HG02763 (cell line): ENCODE measurements around the gene RAD51B.

ENCODE experiments used
- ATAC-seq: cut with Tn5 transposase; IDR thresholded peaks from one replicate; pipeline ENCODE4 v1.9.1; 2021; ENCODE audit warnings: mild to moderate bottlenecking, moderate library complexity; ENCODE audit not compliant: unreplicated experiment

RAD51B gene

DNA sequence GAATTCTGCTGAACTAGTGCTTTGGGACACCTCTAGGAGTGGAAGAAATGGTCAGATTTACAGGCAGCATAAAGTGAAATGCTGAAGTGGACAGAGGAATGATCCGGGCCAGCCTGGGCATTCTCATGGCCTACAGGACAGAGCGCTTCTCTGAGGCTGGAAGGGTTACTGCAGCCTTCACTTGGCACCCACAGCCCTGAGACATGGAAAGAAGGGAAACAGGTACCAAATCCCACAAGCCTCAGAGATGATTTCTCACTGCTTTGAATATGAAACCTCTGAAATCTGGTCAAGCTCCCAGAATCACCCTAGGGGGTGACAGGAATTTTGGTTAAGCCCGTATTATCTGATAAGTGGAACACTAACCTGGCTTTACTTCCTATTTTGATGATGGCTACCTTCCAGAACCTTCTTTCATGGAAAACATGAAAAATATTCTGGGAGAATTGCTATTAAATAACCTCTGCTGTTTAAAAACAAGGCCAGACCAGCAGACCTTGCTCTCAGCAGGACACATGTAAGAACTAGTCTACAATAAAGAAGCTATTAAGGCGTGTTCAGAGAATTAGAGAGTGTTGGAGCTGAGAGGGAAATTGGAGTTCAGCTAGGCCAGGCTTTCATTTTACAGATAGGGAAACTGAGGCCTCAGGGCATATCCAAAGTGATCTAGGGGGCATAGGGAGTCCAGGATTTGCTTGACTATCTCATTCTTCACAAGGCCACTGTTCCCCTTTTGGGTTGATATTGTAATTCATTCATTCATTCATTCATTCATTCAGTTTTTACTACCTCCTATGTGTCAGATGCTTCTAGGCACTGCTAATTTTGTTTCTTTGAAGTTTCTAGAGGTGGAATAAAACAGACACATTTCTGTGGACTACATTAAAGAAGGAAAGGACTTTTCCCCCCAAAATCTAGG lies 691.8 kb downstream of the RAD51B start:
- no peak for ATAC-seq

DNA sequence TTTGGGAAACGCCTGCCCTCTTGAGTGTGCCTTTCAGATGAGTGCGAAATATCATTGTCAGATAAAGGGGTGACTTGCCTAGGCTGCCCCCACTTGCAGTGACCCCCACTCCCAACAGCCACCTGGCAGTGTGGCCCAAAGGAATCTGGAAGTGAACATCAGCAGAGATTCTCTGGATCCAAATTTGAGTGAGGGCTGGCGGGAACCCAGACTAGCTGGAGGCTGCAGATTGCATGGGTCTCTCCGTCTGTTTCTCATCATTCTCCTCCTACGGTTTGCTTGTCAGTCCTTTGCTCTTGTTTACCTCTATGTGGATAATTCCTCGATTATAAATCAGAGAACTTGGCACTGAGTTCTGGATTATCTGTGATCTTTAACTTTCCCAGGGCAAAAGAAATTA lies 692.5 kb downstream of the RAD51B start:
- ATAC-seq, result no peak

DNA sequence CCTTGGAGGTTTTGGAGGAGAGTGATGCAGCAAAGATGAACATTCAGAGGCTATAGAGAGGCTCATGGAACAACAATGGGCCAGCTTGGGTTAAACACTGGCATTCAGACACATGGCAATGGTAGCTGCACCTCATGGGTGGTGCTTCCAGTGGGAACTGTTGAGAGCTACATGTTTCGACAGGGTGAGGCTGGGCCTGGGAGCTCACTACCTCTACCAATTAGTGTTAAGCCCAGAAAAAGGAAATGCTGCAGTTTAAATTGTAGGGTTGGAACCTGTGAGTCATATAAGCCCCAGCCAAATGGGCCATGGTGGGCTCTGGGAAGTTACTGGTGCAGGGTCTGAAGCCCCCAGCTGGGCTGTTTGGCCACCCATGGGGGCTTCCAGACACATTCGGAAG lies 693.6 kb downstream of the RAD51B start:
- no peak for ATAC-seq

DNA sequence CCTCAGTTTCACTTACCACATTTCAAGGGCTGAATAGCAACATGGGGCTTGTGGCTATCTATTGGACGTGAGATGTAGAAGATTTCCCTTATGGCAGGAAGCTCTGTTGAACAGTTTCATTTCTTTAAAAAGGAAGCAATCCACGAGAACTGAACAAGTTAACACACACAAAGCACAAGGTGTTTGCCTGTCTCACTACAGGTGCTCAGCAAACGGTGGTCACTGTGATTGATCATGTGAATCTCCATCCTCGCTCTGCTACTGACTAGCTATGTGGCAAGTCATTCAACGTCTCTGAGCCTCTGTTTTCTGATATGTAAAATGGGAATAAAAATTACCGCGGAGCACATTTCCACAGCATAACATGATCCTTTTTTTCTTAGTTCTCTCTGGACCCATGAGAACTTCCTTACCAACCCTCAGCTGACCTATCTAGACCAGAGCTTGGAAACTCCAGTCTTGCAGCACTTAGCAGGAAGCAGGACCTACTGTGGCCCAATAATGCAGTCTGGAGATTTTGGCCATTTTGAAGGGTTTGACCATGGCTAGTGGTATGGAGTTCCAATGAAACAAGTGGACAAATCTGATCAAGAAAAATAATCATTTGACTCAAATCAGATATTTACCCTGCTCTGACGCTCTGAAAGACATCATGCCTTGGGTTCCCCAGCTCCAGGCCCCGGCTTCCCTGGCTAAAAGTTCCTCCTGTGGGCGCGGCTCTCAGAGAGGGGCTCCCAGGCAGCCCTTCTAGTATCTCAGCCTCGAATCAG lies 694.4 kb downstream of the RAD51B start:
- no peak for ATAC-seq

DNA sequence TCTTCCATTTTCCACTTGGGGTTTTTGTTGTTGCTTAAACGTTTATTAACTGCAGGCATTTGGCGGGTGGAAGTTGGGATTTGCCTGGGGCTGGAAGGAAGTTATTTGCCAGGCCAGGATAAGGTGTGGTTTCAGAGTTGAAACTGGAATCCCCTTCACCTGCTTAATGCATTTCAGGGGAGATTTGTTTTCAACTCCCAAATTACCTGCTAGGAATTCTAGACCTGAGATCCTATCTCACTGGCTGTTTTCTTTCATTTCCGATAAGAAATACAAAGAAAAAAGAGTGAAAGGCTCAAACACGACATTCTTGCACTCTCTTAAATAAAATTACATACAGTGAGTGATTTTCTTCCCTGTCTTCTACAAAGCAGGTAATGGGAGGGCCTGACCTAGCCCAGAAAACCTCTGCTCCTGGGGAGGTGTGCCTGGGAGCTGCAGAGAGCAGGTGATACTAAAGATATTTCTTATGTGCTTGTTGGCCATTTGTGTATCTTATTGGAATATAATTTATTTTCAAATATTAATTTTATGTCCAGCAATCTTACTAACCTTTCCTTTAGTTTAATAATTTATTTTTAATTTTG lies 695.1 kb downstream of the RAD51B start:
- no peak for ATAC-seq

DNA sequence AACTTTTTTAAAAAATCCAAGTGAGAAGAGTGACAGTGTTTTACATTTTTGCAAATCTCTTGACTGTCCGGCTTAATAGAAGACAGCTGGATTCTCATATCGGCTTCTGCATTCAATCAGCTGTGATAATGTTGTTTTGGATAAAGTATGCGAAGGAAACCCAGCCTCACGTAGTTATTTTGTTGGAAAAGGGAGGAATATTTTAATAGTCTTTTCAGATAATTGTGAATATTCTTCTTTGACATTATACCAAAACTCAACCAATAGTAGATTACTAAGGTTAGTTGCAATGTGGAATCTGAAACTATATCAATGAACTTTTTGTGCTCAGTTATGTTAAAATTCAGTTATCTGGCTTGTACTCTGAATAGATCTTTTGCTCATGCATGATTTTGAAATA lies 696.8 kb downstream of the RAD51B start:
- no peak for ATAC-seq

DNA sequence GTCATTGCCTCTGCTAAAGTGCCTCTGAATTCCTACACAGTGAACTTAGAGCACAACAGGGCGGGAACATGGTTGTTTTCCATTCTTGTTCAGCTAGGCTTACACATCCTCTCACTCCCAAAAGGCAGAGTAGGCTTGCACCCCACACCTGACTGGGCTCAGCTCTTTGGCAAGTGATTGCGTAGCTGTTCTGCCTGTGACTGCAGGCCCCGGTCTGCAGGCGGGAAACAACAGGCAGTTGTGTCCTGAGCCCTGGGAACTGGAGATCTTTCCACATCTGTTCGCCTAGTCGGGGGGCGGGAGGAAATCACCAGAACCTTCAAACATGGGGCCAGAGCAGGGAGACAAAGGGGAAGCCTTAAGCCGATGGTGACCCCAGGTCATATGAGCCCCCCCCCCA lies 698.6 kb downstream of the RAD51B start:
- ATAC-seq, result no peak

DNA sequence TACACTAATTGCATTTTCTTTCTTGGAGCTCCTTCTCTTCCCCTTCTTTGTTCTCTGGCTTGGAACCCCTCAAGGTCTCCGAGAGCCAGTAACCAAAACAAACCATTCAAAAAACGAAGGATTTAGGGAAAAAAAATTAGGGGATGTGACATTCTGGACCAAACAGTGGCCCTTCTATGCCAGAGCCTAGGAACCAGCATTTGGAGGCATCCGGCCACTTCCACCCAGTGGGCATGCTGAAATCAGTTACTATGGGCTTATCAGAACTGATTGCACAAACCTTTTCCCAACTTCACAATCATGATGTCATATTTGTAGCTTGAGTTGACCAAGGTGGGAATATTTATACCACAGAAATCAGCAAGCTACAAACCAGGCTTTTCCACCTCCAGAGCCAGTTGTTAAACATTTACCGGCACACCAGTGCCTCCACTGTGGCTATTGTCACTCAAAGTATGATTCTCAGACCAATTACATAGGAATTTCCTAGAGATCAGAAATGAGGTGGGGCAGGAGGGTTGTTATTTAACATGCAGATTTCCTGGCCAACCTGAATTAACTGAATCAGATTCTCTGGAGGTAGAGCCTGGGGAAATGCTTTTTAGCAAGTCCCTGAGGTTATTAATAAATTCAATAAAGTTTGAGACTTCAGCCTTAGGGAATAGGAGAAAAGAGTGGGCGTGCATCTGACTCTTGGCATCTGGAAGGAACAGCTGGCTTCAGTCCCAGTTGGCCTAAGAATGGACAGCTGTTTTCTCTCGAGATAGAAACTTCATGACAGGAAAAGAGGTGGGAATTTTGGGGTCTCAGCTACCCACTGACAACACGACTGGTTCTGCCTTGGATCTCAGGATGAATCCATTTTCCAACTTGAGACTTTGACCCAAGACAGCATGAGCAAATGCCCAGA lies 699.4 kb downstream of the RAD51B start:
- ATAC-seq, result no peak

DNA sequence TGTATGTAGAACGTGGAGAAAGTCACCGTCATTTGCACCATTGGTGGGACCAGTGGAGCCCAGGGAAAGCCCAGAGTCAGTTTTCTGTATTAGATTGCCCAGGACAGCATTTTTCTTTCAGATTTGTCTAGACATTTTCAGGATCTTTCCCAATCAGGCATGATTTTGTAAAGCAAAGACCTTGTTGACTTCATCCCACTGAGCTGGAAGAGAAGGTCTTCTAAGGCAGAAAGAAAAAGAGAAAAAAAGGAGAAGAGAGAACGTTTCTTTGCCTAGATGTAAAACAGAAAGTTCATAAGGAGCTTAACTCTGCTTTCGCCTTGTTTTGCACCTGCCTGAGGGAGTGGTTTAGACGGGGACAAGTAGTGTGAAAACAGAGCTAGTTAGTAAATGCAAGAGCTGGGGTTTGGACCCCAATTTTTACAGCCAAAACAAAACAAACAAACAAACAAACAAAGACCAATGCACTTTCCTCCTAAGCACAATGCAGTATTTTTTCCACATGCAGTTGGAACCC lies 700.1 kb downstream of the RAD51B start:
- no peak for ATAC-seq

DNA sequence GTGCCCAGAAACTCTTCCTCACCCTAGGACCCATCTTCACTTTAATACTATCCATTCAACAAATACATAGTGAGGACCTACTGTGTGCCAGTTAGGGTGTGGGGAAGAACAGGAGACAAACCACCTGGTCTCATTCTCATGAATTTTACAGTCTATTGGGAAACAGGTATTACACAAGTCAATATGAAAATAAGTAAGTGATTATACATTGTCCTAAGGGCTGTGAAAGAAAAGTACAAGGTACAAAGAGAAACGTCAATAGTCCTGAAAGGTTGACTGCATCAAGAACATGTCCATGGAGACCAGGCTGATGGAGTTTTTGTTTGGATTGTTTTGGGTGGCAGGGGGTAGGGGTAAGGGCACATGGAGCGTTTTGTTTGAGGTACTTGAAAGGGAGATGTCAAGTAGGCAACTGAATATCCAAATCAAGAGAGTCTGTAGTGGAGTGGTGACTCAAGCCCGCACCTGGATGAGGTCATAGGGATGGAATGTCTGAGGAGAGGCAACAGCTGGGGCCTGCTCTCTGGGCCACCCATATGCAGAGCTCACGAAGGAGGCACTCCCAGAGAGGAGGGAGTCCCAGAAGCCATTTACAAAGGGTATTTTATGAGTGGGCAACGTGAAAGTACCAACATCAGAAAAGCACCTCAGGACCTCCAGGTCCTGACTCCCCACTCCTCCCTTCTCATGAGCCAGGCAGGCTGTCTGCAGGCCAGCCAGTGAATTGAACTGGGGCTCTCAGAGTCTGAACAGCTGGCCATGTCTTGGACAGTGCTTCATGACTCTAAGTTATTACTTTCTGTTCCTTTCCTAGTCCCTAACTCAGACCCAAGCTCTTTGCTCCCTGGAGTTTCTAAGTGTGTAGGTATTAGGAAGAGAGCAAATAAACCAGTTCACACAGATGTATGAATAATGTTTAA lies 701.3 kb downstream of the RAD51B start:
- no peak for ATAC-seq

DNA sequence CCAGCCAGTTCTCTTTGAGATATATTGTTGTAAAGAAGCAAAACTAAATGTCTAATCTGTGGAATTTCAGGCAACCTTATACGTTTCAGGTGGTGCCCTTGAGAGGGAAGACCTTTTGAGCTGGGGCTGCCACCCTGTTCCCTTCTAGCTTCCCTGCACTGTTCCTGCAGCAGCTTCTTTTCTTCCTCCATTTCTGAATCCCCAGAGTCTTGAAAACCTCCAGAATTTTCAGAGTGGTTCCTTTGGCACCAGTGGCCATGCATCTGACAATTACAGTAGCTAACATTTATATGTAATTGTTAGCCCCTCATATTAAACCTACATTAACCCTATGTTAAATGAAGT lies 702.0 kb downstream of the RAD51B start:
- ATAC-seq, result no peak

DNA sequence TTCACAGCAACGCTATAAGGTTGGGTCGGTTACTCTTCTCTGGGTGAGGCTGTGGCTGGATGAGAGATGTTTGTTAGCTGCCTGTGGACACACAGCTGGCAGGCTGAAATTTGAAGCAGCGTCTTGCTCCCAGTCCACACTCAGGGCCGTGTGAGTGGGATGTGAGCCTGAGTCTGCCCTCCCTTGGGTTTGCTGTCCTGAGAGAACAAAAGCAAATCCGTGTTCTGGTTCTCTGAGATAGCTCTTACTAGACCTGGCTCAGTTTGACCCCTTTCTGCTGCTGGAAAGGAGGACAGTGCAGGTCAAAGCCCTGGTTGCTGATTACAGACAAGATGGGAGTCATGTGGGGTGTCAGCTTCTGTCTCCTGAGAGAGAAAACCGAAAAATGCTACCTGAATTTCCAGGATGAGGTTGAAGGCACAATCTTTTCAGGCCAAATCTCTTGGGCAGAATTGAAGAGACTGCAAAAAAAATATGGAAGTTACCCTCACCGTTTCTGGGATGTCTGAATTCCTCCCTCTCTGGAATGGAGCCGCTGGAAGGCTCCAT lies 702.5 kb downstream of the RAD51B start:
- ATAC-seq, result no peak

DNA sequence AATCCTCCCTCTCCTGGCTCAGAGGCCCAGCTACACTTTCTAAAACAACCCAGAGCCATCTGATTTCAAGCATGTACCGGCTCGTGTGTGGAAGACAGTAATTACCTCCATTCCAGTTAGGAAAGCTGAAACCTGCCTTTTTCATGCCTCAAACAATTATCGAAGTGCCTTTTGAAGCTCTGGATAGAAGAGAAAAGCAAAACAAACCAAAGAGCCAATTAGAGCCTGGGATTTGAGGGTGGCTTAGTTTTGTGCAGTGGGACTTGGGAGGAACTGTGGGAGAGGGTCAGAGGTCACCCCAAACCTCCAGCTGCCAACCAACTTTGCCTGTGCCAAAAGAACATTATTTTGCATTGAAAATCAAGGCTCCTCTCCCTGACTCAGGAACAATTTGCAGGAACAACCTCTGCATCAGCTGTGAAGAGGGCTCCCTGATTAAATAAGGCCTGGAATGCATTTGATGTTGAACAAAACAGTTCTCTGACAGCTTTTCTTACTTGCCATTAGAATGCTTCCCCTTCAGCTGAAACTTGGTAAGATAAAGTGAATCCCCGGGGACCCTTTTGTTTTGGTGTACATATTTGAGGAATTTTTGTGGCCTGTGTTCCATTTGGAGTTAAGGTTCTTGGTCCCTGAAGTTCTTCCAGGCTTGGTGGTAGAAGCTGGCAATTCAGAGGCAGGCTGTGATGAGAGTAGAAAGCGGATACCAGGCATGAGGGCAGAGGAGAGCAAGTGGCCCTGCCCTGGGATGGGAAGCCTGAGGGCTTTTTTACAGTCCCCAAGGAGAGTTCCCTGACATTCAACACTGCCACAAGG lies 703.1 kb downstream of the RAD51B start:
- no peak for ATAC-seq

DNA sequence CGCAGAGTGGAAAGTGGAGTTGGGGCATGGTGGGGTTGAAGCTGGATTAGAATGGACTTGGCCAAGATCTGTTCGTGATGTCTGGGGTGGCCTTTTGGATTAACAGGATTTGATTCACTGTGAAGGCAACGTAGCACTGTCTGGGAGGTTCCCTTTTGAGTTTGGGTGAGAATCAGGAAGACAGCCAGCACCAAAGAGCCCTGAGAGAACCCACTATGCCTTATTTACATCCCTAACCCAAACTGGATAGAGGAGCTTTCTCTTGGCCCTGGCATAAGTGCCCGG lies 703.7 kb downstream of the RAD51B start:
- no peak for ATAC-seq

DNA sequence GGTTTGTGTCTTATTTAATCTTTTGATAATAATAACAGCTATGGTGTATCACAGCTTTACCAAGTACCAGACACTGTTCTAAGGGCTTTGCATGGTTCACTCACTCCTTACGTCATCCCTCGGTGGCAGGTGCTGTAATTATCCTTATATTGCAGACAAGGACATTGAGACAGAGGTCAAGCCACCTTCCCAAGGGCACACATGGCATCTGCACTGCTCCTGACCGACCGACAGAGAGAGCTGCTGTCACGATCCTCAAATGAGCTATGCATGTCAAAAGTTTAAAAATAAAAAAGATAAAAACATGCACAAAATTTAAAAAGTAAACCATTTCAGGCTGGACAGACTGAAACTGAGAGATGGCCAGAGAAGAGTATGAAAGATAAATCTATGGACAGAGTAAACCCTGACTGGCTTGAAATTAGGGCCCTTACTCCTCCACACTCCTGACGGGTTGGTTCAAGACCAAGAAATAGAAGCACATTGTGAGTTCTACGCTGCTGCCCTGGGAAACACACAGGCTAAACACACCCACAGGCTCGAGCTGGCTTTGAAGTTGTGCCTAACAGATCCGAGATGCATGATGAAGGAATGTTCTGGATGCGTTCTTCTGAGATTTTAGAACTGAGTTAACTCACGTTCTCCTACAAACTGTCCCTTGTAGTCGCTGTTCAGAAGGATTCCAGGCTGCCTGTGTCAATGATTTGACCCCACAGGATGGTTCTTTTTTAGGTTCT lies 704.6 kb downstream of the RAD51B start:
- no peak for ATAC-seq

DNA sequence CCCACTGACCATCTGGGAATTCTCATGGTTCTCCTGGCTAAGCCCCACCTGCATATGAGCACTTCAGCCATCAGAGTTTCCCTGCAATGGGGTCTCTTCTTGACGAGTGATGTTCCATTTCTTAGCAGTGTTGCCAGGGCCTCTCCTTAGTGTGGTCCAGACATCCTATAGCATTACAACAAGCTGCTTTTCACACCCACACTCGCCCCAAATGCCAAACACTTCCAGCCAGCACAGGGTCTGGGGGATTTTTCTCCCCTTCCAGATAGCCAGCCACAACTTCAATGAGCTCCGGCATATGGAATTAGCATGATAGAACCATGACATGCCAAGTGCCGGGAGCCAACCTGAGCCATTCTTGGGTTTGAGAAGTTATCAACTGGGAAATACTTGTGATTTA lies 705.9 kb downstream of the RAD51B start:
- no peak for ATAC-seq

DNA sequence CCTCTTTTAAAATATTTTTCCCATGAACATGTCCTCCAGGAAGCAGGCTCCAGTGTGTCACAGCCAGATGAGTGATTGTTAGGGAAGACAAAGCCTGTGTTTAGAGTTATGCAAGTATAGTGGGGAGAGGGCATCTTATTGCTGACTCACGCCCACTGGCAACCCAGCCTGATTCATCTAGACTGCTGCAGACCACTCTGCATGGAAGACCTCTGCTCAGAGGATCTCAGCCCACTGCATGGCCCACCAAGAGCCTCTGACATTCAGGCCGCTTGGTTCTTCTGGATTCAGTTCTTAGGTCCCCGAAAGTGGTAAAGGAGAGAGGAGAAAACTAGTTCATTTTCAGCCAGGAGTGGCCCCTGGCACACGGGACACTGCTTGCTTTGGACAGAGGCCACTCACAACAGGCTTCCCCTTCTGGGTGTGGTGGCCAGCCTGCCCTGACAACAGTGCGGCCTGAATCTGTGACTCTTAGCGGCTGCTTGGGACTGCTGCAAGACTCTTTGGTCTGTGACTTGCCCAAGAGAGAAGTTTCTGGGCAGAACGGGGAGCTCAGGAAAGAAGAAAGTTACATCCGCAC lies 707.0 kb downstream of the RAD51B start:
- ATAC-seq, result no peak
